Gastroesophageal sphincter (tissue), 3 donors: ENCODE measurements around the gene KRT6A.

Experiments used
- POLR2A ChIP-seq, 2 donors: fragments of 450-650 bp; IDR thresholded peaks; one replicate each; pipeline ENCODE4 v1.6.1; 2017; ENCODE audit warnings: antibody characterized with exemption in 2 of 2, mild to moderate bottlenecking in 2 of 2, moderate library complexity in 1 of 2
- TF ChIP-seq, protein P1 (sequence below), 4 experiments: fragments of 200-600 bp in 2 of 4; fragments of 450-650 bp in 2 of 4; sonication (generic) in 1 of 4; IDR thresholded peaks; one replicate each; pipeline ENCODE4 v1.5.1; 2017 to 2019; ENCODE audit warnings: antibody characterized with exemption in 4 of 4, mild to moderate bottlenecking in 2 of 4, moderate library complexity in 2 of 4

DNA sequence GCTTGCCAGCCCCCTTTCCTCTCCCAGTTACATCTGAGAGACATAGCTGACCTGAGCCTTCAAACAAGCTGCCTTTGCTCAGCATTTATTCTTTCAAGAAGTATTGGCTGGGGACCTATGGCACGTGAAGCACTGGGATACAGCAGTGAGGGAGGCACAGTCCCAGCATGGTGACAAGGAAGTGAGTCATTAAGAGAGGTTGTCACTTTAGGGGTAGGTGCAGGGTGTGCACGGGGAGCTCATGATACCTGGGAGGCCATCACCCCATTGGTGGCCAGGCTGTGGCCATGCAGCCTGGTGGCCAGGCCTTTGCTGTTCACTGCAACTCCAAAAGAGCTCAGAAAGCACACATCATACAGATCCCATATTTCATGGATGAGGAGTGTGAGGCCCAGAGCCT, 53.2 kb downstream of the KRT6A start:
- TF ChIP-seq, protein P1, sequence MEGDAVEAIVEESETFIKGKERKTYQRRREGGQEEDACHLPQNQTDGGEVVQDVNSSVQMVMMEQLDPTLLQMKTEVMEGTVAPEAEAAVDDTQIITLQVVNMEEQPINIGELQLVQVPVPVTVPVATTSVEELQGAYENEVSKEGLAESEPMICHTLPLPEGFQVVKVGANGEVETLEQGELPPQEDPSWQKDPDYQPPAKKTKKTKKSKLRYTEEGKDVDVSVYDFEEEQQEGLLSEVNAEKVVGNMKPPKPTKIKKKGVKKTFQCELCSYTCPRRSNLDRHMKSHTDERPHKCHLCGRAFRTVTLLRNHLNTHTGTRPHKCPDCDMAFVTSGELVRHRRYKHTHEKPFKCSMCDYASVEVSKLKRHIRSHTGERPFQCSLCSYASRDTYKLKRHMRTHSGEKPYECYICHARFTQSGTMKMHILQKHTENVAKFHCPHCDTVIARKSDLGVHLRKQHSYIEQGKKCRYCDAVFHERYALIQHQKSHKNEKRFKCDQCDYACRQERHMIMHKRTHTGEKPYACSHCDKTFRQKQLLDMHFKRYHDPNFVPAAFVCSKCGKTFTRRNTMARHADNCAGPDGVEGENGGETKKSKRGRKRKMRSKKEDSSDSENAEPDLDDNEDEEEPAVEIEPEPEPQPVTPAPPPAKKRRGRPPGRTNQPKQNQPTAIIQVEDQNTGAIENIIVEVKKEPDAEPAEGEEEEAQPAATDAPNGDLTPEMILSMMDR (IDR thresholded peaks at IDR 0.05): no peak
- no peak for TF ChIP-seq POLR2A (IDR thresholded peaks at IDR 0.05)
